ENCODE data around the gene DNPH1. TPM values are rescaled to one million over a fixed set of nuclear protein-coding genes. Genes with fewer than 3 reads are reported as not detected.

DNPH1 gene
- total and polyA plus RNA-seq, 8 donors = 42.9 to 158 (median 109) TPM; not detected in 1

DNA sequence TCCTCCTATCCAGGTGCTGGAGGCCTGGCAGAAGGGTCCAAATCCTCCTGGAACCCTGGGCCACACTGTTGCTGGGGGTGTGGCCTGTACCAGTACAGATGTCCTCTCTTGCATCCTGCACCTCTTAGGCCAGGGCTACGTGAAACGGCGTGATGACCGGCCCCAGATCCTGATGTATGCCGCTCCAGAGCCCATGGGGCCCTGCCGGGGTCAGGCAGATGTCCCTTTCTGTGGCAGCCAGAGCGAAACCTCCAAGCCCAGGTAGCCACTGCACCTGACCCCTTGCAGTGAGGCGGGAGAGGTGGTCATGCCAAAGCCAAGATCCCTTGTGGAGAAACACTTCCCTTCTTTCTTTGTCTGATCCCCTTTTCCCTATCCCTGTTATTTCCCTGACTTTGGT, 14.2 kb downstream of the DNPH1 start:
- H3K27ac ChIP-seq = no peak overlapping the region
- H3K36me3 ChIP-seq = peaks cover 15 to 71% (median 64%) of the 10 kb centered on the region in 4 donors
- DNase-seq = no peak
- no peaks in the 10 kb centered on the region for H3K27me3 ChIP-seq
- intact Hi-C loops (cut with DNase I; ENCODE audit: low total_unique reads) = no loop called here
- WGBS, 5 donors = 88 to 96% (median 94%) methylated on average over 6 to 8 of the region's 8 CpGs
- no peaks in the 10 kb centered on the region for H3K4me1 ChIP-seq
- no peaks in the 10 kb centered on the region for H3K9me3 ChIP-seq
- no peak overlapping the region for H3K4me3 ChIP-seq
- no peak for TF ChIP-seq EP300 (IDR thresholded peaks at IDR 0.05)
- TF ChIP-seq POLR2AphosphoS5 (IDR thresholded peaks at IDR 0.05) = no peak
- TF ChIP-seq, protein P1, sequence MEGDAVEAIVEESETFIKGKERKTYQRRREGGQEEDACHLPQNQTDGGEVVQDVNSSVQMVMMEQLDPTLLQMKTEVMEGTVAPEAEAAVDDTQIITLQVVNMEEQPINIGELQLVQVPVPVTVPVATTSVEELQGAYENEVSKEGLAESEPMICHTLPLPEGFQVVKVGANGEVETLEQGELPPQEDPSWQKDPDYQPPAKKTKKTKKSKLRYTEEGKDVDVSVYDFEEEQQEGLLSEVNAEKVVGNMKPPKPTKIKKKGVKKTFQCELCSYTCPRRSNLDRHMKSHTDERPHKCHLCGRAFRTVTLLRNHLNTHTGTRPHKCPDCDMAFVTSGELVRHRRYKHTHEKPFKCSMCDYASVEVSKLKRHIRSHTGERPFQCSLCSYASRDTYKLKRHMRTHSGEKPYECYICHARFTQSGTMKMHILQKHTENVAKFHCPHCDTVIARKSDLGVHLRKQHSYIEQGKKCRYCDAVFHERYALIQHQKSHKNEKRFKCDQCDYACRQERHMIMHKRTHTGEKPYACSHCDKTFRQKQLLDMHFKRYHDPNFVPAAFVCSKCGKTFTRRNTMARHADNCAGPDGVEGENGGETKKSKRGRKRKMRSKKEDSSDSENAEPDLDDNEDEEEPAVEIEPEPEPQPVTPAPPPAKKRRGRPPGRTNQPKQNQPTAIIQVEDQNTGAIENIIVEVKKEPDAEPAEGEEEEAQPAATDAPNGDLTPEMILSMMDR (IDR thresholded peaks at IDR 0.05) = no peak
- no peak for TF ChIP-seq POLR2A (IDR thresholded peaks at IDR 0.05)

DNA sequence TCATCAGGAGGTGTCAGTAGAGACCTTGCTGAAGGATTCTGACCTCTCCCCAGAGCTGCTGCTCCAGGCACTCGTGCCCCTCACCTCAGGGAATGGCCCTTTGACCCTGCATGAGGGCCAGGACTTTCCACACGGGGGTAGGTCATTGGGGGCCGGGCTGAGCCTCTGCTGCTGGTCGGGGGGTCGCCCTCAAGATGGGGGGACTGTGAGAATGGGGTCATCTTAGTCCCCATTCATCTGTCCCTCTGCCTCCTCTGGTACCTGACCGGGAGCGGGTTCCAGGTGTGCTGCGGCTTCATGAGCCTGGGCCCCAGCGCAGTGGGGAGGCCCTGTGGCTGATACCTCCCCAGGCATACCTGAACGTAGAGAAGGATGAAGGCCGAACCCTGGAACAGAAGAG, 15.8 kb downstream of the DNPH1 start:
- intact Hi-C loops (cut with DNase I; ENCODE audit: low total_unique reads) = no loop called here
- peaks cover 15 to 61% (median 52%) of the 10 kb centered on the region in 4 donors for H3K36me3 ChIP-seq
- no peaks in the 10 kb centered on the region for H3K4me1 ChIP-seq
- TF ChIP-seq POLR2A (IDR thresholded peaks at IDR 0.05) (no peak), EP300 (IDR thresholded peaks at IDR 0.05) (no peak), POLR2AphosphoS5 (IDR thresholded peaks at IDR 0.05) (no peak)
- TF ChIP-seq, protein P1 (IDR thresholded peaks at IDR 0.05) = no peak
- 85 to 89% (median 88%) methylated on average over 11 of the region's 11 CpGs for WGBS, 5 donors
- no peaks in the 10 kb centered on the region for H3K9me3 ChIP-seq
- no peaks in the 10 kb centered on the region for H3K27me3 ChIP-seq
- no peak for DNase-seq
- H3K27ac ChIP-seq = no peak overlapping the region
- H3K4me3 ChIP-seq = no peak overlapping the region

DNA sequence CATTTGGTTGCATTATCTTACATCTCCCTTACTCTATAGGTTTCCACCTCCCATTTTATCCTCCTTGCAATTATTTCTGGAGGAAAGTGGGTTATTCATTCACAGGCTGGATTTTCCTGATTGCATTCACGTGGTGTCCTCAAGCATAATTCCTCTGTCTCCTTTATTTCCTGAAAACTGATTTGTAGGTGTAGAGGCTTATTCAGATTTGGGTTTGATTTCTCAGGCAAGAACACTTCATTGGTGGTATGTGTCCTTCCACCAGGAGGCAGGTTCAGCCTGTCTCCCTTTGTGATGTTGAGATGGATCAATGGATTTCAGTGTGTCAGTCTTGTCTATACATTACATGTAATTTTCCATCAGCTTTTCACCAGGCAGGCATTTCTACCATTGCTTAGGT, 17.3 kb downstream of the DNPH1 start:
- no peak overlapping the region for H3K4me3 ChIP-seq
- no peak for DNase-seq
- no peaks in the 10 kb centered on the region for H3K27me3 ChIP-seq
- no peak overlapping the region for H3K27ac ChIP-seq
- 34 to 55% (median 50%) methylated on average over 1 of the region's 1 CpG for WGBS, 5 donors
- peaks cover 15 to 48% (median 39%) of the 10 kb centered on the region in 4 donors for H3K36me3 ChIP-seq
- no peaks in the 10 kb centered on the region for H3K4me1 ChIP-seq
- no peaks in the 10 kb centered on the region for H3K9me3 ChIP-seq
- intact Hi-C loops (cut with DNase I; ENCODE audit: low total_unique reads) = no loop called here
- TF ChIP-seq POLR2AphosphoS5 (IDR thresholded peaks at IDR 0.05) (no peak), EP300 (IDR thresholded peaks at IDR 0.05) (no peak), POLR2A (IDR thresholded peaks at IDR 0.05) (no peak)
- TF ChIP-seq, protein P1 (IDR thresholded peaks at IDR 0.05) = no peak

DNA sequence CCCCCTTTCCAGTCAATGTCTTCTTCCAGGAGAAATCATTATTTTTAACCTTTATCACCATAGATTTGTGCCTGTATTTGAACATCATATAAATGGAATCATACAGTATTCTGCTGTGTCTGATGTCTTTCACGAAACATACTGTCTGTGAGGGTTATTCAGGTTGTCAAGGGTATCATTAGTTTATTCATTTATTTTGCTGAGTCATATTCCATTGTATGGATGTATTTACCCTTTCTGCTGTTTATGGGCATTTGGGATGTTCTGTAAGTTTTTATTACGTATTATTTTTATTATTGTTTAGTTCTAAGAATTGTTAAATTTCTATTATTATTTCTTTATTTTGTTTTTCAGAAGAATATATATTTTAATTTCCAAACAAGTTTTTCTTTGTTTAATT, 22.0 kb downstream of the DNPH1 start:
- Histone ChIP-seq H3K4me1 (no peaks in the 10 kb centered on the region), H3K4me3 (no peak overlapping the region), H3K9me3 (no peaks in the 10 kb centered on the region), H3K36me3 (peaks cover 15 to 50% (median 30%) of the 10 kb centered on the region in 4 donors), H3K27ac (no peak overlapping the region), H3K27me3 (no peaks in the 10 kb centered on the region)
- no peak for TF ChIP-seq EP300 (IDR thresholded peaks at IDR 0.05)
- TF ChIP-seq, protein P1 (IDR thresholded peaks at IDR 0.05) = no peak
- TF ChIP-seq POLR2AphosphoS5 (IDR thresholded peaks at IDR 0.05) = no peak
- TF ChIP-seq POLR2A (IDR thresholded peaks at IDR 0.05) = no peak
- 87 to 93% (median 89%) methylated on average over 2 of the region's 2 CpGs for WGBS, 5 donors
- intact Hi-C loops (cut with DNase I; ENCODE audit: low total_unique reads) = no loop called here
- no peak for DNase-seq
